Body of pancreas (tissue), 4 donors: ENCODE data around the gene PCDHGA7. TPM values are rescaled to one million over a fixed set of nuclear protein-coding genes. Genes with fewer than 3 reads are reported as not detected.

ENCODE experiments used
- ATAC-seq: fragments of 150-250 bp; one replicate; pipeline ENCODE4 v1.9.1; 2016
- DNase-seq, 4 donors: peaks; one replicate each; pipeline ENCODE4 v3.0.0-alpha.2; 2019
- H3K27ac ChIP-seq, 4 donors: fragments of 200-600 bp; sonication (generic); 1 replicate in 3 of 4; 2 replicates in 1 of 4; pipeline versions ENCODE4 v1.5.1 to v1.6.1; 2016 to 2019; ENCODE audit warnings: mild to moderate bottlenecking in 1 of 4, mixed read lengths in 1 of 4, moderate library complexity in 1 of 4
- H3K27me3 ChIP-seq, 2 donors: fragments of 200-600 bp; sonication (generic); one replicate each; pipeline ENCODE4 v1.6.0; 2016; ENCODE audit warnings: mild to moderate bottlenecking in 1 of 2
- H3K36me3 ChIP-seq, 2 donors: fragments of 200-600 bp; sonication (generic); replicated peaks in 1 of 2; 2 replicates each; pipeline ENCODE4 v1.5.1; 2016; ENCODE audit warnings: low read depth in 2 of 2; ENCODE audit not compliant: insufficient read depth in 1 of 2
- H3K4me1 ChIP-seq: fragments of 200-600 bp; sonication (generic); one replicate; pipeline ENCODE4 v1.6.0; 2016
- H3K4me3 ChIP-seq, 2 donors: fragments of 200-600 bp; sonication (generic); 1 replicate in 1 of 2; 2 replicates in 1 of 2; pipeline ENCODE4 v1.5.1; 2016 to 2019
- H3K9me3 ChIP-seq, 3 donors: fragments of 200-600 bp; sonication (generic); 1 replicate in 2 of 3; 2 replicates in 1 of 3; pipeline ENCODE4 v1.5.1; 2016
- CTCF ChIP-seq, 7 experiments: fragments of 450-650 bp in 4 of 7; fragments of 200-600 bp in 3 of 7; sonication (generic) in 3 of 7; IDR thresholded peaks; one replicate each; pipeline ENCODE4 v1.5.1; 2016 to 2019; ENCODE audit warnings: antibody characterized with exemption in 7 of 7
- POLR2A ChIP-seq, 3 donors: fragments of 450-650 bp; IDR thresholded peaks; one replicate each; pipeline ENCODE4 v1.6.1; 2016; ENCODE audit warnings: antibody characterized with exemption in 3 of 3, mild to moderate bottlenecking in 2 of 3
- WGBS, 2 donors: methylation state at CpG; one replicate each; pipeline ENCODE4 v1.1.5; 2017; 5-methylcytosine and 5-hydroxymethylcytosine counted together
- intact Hi-C: fragments of 100-400 bp; cut with DNase I; formaldehyde crosslinking; loops from one replicate; pipeline ENCODE4 v1.15.1; 2023
- total RNA-seq, 2 donors: library from RNA; depleted of rRNA; stranded (reverse); fragments of >200 nt; gene quantifications; one replicate each; pipeline ENCODE4 v1.1.0, GENCODE V29; 2016

The PCDHGA7 gene
- total RNA-seq, 2 donors from 2014 or later, result 5.2 to 7.6 TPM

GRCh38 chr5:141420855-141421488 is 38.4 kb downstream of the PCDHGA7 start, which contains the start of gene PCDHGA11:
Gene PCDHGA11, plus strand, starts transcription at chr5:141421051. Its CDS starts 177 bp downstream, at chr5:141421228.
- Histone ChIP-seq H3K27ac (no peak within 1 kb of the TSS), H3K27me3 (no peaks in the 10 kb centered on the region), H3K4me1 (no peaks in the 10 kb centered on the region), H3K36me3 (no peaks in the 10 kb centered on the region), H3K9me3 (peaks cover 0 to 79% (median 11%) of the 10 kb centered on the region in 3 donors), H3K4me3 (no peak within 1 kb of the TSS)
- TF ChIP-seq POLR2A (IDR thresholded peaks at IDR 0.05), result no peak
- TF ChIP-seq CTCF (IDR thresholded peaks at IDR 0.05), result peak in 4 of 7 experiments; percentile 23 to 36 (median 26)
- intact Hi-C loops, result no loop called here
- DNase-seq (peak in 1 of 4 donors; percentile 22), ATAC-seq (no peak)
- 9 to 11% methylated on average over 25 to 42 of the region's 42 CpGs for WGBS, 2 donors

GRCh38 chr5:141421489-141421855 is 38.9 kb downstream of the PCDHGA7 start:
- no peak for ATAC-seq
- Histone ChIP-seq H3K27me3 (no peaks in the 10 kb centered on the region), H3K27ac (no peak overlapping the region), H3K36me3 (no peaks in the 10 kb centered on the region), H3K4me1 (no peaks in the 10 kb centered on the region), H3K9me3 (peaks cover 0 to 84% (median 11%) of the 10 kb centered on the region in 3 donors), H3K4me3 (no peak overlapping the region)
- no peak for DNase-seq
- TF ChIP-seq CTCF (IDR thresholded peaks at IDR 0.05), result no peak
- TF ChIP-seq POLR2A (IDR thresholded peaks at IDR 0.05), result no peak
- WGBS, 2 donors, result 6 to 9% methylated on average over 12 to 13 of the region's 13 CpGs
- intact Hi-C loops, result no loop called here

GRCh38 chr5:141422742-141423291 is 40.3 kb downstream of the PCDHGA7 start:
- intact Hi-C loops, result no loop called here
- peaks cover 0 to 92% (median 9%) of the 10 kb centered on the region in 3 donors for H3K9me3 ChIP-seq
- TF ChIP-seq CTCF (IDR thresholded peaks at IDR 0.05) (no peak), POLR2A (IDR thresholded peaks at IDR 0.05) (no peak)
- DNase-seq (no peak), ATAC-seq (no peak)
- H3K36me3 ChIP-seq, result no peaks in the 10 kb centered on the region
- WGBS, 2 donors, result 11 to 37% methylated on average over 15 to 42 of the region's 42 CpGs
- H3K27ac ChIP-seq, result no peak overlapping the region
- H3K4me1 ChIP-seq, result no peaks in the 10 kb centered on the region
- no peaks in the 10 kb centered on the region for H3K27me3 ChIP-seq
- no peak overlapping the region for H3K4me3 ChIP-seq

- DNase-seq (no peak), ATAC-seq (no peak)
- Histone ChIP-seq H3K4me1 (no peaks in the 10 kb centered on the region), H3K9me3 (peaks cover 0 to 79% (median 2%) of the 10 kb centered on the region in 3 donors), H3K27me3 (no peaks in the 10 kb centered on the region), H3K36me3 (no peaks in the 10 kb centered on the region), H3K4me3 (no peak overlapping the region), H3K27ac (no peak overlapping the region)
- TF ChIP-seq POLR2A (IDR thresholded peaks at IDR 0.05) (no peak), CTCF (IDR thresholded peaks at IDR 0.05) (no peak)
- WGBS, 2 donors, result 22 to 25% methylated on average over 11 to 53 of the region's 53 CpGs
- intact Hi-C loops, result no loop called here
Measured at GRCh38 chr5:141427783-141428426, 45.4 kb downstream of the PCDHGA7 start.
